ENCODE data around the gene TCTA.
"Not testable (repeated sequence)": the region's sequence is repeated elsewhere in the genome, so short reads cannot be mapped to it uniquely, and the experiment has no call there.

Gene TCTA

GRCh38 chr3:49411968-49412631 is at the start of gene TCTA, which contains the start of gene RHOA:
TCTA (plus strand) TSS chr3:49412423; CDS start chr3:49412427, 4 bp downstream.
RHOA (minus strand) TSS chr3:49411976; CDS start chr3:49375589, 36,387 bp downstream.
- peak; percentile 94 for DNase-seq (ENCODE audit: low read depth)

GRCh38 chr3:49362561-49362960 is 49.7 kb upstream of the TCTA start:
- no peak for DNase-seq (ENCODE audit: low read depth)

- DNase-seq (ENCODE audit: low read depth): no peak
Measured at GRCh38 chr3:49370585-49371290, 41.5 kb upstream of the TCTA start.

- DNase-seq (ENCODE audit: low read depth): no peak
Measured at GRCh38 chr3:49371946-49372345, 40.3 kb upstream of the TCTA start.

GRCh38 chr3:49377483-49377882 is 34.7 kb upstream of the TCTA start:
- DNase-seq (ENCODE audit: low read depth): no peak

GRCh38 chr3:49378249-49378895 is 33.9 kb upstream of the TCTA start:
- no peak for DNase-seq (ENCODE audit: low read depth)

- no peak for DNase-seq (ENCODE audit: low read depth)
Measured at GRCh38 chr3:49383387-49383786, 28.8 kb upstream of the TCTA start.

GRCh38 chr3:49385617-49386016 is 26.6 kb upstream of the TCTA start:
- no peak for DNase-seq (ENCODE audit: low read depth)

GRCh38 chr3:49386056-49386756 is 26.0 kb upstream of the TCTA start:
- DNase-seq (ENCODE audit: low read depth): no peak

- DNase-seq (ENCODE audit: low read depth): no peak
Measured at GRCh38 chr3:49387721-49388120, 24.5 kb upstream of the TCTA start.

- no peak for DNase-seq (ENCODE audit: low read depth)
Measured at GRCh38 chr3:49388289-49388820, 23.9 kb upstream of the TCTA start.

- DNase-seq (ENCODE audit: low read depth): no peak
Measured at GRCh38 chr3:49389297-49389696, 22.9 kb upstream of the TCTA start.

GRCh38 chr3:49391310-49391709 is 20.9 kb upstream of the TCTA start:
- DNase-seq (ENCODE audit: low read depth): not testable (repeated sequence)

GRCh38 chr3:49397470-49397869 is 14.8 kb upstream of the TCTA start:
- no peak for DNase-seq (ENCODE audit: low read depth)

- DNase-seq (ENCODE audit: low read depth): no peak
Measured at GRCh38 chr3:49399461-49399860, 12.8 kb upstream of the TCTA start.

- no peak for DNase-seq (ENCODE audit: low read depth)
Measured at GRCh38 chr3:49401766-49402165, 10.5 kb upstream of the TCTA start.

- DNase-seq (ENCODE audit: low read depth): no peak
Measured at GRCh38 chr3:49403891-49404290, 8.3 kb upstream of the TCTA start.

- not testable (repeated sequence) for DNase-seq (ENCODE audit: low read depth)
Measured at GRCh38 chr3:49405570-49405969, 6.7 kb upstream of the TCTA start.

- no peak for DNase-seq (ENCODE audit: low read depth)
Measured at GRCh38 chr3:49406571-49407565, 5.4 kb upstream of the TCTA start.

GRCh38 chr3:49410066-49410845 is 2.0 kb upstream of the TCTA start:
- DNase-seq (ENCODE audit: low read depth): no peak
